ENCODE data around the gene RAD51B.
"Not testable (repeated sequence)": the region's sequence is repeated elsewhere in the genome, so short reads cannot be mapped to it uniquely, and the experiment has no call there.

Gene RAD51B

DNA sequence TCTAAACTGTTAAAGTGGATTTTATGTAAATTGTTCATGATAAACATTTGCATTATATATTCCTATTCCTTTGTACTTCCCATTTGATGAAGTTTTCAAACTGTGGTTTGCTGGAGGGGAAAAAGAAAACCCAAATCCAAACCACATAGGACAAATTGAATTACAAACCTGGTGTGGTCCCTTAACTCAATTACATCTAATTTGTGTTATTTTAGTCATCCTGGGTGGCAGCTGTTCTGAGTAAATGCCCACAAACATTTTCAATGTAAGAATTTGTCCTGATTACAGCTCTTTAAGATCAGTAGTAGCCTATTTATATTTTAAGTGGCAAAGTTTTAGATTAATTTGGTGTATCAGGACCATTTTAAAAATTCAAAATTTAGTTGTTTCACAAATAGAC lies 153.9 kb downstream of the RAD51B start:
- in situ Hi-C loops (cut with MboI; ENCODE audit: low sequenced_read_pairs) = no loop called here

- in situ Hi-C loops (cut with MboI; ENCODE audit: low sequenced_read_pairs) = no loop called here
Observed at GRCh38 chr14:67975470-67975869, 155.9 kb downstream of the RAD51B start.

DNA sequence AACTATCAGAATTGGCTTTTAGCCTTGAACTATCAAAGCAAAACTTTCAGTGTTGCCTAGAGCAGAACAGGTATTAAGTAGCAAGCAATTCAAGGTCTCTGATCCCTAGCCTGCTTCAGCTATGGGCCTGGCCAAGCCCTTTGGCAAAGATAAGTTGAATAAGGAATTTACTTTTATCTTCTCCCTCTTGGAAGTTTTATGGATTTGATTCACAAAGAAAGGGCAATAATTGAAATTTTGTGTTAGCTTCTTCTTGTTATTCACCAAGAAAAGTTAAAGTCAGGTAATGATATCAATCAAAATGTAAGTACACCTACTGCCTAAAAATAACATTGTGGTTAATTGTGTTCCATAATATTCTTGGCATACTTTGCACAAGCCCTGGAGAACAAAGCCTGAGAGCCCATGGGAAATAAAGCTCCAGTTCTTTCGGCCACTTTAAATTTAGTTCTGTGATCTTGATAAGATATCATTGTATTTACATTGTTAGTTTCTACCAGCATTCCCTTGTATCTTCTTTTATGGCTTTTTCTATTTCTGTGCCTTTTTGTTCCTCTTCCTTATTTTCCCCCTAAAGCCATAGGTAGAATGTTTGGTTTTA lies 158.0 kb downstream of the RAD51B start:
- in situ Hi-C loops (cut with MboI; ENCODE audit: low sequenced_read_pairs) = no loop called here

GRCh38 chr14:67978749-67979148 lies 159.2 kb downstream of the RAD51B start:
- in situ Hi-C loops (cut with MboI; ENCODE audit: low sequenced_read_pairs) = no loop called here

DNA sequence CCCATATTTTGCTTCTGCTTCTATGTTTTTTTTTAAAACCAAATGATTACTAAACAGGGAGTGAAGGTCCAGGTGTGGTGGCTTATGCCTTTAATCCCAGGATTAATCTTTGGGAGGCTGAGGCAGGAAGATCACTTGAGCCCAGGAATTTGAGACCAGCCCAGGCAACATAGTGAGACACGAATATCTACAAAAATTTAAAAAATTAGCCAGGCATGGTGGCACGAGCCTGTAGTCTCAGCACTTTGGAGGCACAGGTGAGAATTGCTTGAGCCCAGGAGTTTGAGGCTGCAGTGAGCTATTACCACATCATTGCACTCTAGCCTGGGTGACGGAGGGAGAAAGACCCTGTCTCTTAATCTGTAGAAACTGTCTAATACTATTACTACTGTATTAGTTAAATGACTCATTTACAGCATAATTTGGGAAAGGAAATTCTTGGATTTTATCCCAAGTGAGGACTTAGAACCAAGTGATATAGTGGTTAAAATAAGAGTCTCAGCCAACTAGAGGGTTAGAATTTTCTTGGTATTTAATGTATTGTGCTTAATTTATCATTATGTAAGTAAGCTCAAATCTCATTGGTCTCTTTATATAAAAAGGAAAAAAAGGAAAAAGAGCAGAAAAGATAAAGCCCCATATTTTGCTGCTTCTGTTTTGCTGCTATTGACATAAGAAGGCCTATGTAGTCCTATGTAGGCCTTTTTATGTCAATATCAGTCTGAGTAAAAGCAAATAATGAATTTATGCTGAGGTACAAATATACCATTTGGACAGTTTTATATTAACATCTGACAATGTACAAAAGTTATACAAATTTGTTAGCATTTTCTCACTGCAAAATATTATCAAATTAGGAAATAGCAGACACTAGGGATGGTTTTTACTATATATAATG lies 163.4 kb downstream of the RAD51B start:
- in situ Hi-C loops (cut with MboI; ENCODE audit: low sequenced_read_pairs) = no loop called here

GRCh38 chr14:67984274-67984673 lies 164.7 kb downstream of the RAD51B start:
- in situ Hi-C loops (cut with MboI; ENCODE audit: low sequenced_read_pairs) = no loop called here

- in situ Hi-C loops (cut with MboI; ENCODE audit: low sequenced_read_pairs) = no loop called here
Observed at GRCh38 chr14:67986131-67986841, 166.7 kb downstream of the RAD51B start.

DNA sequence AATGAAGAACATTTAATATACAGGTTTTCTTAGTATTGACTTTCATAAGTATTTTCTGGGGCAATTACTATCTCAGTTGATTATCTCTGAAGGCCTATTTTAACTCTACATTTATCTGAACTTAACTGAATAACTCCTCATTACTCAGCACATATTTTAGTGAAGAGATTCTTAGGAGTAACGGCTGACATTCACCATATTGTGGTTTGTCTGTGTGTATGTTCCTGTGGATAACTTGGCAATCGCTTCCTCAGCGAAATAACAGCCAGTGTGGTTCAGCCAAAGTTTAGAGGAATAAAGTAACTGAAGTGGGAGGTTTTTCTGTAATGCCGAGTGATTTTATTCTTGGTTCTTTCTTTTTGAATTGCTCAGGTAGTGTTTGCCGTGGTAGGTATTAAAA lies 168.0 kb downstream of the RAD51B start:
- in situ Hi-C loops (cut with MboI; ENCODE audit: low sequenced_read_pairs) = no loop called here

DNA sequence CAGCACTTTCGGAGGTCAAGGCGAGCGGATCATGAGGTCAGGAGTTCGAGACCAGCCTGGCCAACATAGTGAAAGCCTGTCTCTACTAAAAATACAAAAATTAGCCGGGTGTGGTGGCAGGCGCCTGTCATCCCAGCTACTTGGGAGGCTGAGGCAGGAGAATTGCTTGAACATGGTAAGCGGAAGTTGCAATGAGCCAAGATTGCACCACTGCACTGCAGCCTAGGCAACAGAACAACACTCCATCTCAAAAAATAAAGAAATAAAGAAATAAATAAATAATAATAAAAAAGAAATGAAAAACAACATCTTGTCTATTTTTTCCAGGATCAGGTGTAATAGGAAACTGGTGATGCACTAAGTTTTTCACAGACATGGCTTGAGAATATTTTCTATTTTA lies 168.6 kb downstream of the RAD51B start:
- in situ Hi-C loops (cut with MboI; ENCODE audit: low sequenced_read_pairs) = not testable (repeated sequence)

DNA sequence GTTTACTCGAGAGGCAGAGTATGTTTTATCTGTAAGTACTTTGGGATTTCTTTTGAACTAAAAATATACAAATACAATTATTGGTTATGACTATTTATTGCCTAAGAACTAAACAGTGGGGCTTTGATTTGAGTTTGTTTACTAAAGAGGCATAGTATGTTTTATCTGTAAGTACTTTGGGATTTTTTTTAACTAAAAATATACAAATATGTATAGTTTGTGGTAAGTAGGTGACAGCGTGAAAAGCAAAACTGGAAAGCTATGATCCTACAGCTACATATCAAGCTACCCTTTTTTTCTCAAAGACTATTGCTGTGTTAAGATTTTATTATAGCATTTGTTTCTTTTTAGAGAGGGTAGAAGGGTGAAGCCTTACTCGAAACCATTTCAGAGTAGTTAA lies 171.0 kb downstream of the RAD51B start:
- in situ Hi-C loops (cut with MboI; ENCODE audit: low sequenced_read_pairs) = no loop called here

- in situ Hi-C loops (cut with MboI; ENCODE audit: low sequenced_read_pairs) = no loop called here
Observed at GRCh38 chr14:67994531-67994930, 175.0 kb downstream of the RAD51B start.

DNA sequence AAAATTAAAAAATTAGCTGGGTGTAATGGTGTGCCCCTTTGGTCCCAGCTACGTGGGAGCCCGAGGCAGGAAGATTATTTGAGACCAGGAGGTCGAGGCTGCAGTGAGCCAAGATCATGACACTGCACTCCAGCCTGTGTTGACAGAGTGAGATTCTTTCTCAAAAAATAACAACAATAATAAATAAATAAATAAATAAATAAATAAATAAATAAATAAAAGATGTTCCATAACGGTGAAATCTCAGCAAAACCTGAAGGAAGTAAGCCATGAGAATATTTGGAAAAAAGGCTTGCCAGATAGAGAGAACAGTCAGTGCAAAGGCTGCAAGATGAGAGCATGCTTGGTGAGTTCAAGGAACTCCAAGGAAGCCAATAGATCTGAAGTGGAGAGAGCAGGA lies 176.7 kb downstream of the RAD51B start:
- in situ Hi-C loops (cut with MboI; ENCODE audit: low sequenced_read_pairs) = no loop called here

GRCh38 chr14:67998834-67999233 lies 179.3 kb downstream of the RAD51B start:
- in situ Hi-C loops (cut with MboI; ENCODE audit: low sequenced_read_pairs) = no loop called here

DNA sequence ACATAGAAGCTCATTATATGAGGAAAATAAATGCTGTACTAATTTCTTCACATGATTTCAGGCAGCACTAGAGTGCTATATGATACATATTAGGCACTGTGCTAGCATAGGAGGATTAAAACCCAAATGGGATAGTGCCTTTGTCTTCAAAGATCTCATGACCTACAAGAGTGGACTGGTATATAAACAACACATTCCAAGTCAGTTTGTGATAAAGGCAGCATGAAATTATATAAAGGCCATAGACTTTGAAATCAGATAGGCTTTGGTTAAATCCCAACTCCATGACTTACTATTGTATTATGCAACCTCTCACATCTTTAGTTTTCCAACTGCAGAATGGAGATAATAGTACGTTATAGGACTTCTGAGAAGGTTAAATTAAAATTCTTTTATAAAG lies 179.7 kb downstream of the RAD51B start:
- in situ Hi-C loops (cut with MboI; ENCODE audit: low sequenced_read_pairs) = no loop called here

- in situ Hi-C loops (cut with MboI; ENCODE audit: low sequenced_read_pairs) = no loop called here
Observed at GRCh38 chr14:67999705-68000384, 180.3 kb downstream of the RAD51B start.

DNA sequence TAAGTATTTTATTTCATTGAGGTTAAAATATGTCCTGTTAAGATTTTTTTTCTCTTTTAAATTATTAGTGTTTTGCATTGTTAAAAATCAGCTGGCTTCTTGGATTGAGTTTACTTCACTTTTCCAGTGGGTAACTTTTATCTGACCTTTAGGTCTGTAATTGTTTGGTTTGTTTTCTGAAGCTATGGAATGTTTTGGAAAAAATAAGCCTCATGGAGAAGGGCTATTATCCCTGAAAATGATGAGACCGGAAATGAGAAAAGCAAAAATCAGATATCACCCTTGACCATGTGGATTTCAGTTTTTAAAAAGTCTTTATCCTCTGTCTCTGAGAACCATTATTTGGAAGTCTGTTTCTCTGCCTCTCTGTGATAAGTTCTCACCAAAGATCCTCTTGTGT lies 180.9 kb downstream of the RAD51B start:
- in situ Hi-C loops (cut with MboI; ENCODE audit: low sequenced_read_pairs) = no loop called here

GRCh38 chr14:68008491-68008890 lies 188.9 kb downstream of the RAD51B start:
- in situ Hi-C loops (cut with MboI; ENCODE audit: low sequenced_read_pairs) = no loop called here

GRCh38 chr14:68011406-68012028 lies 191.9 kb downstream of the RAD51B start:
- in situ Hi-C loops (cut with MboI; ENCODE audit: low sequenced_read_pairs) = no loop called here

DNA sequence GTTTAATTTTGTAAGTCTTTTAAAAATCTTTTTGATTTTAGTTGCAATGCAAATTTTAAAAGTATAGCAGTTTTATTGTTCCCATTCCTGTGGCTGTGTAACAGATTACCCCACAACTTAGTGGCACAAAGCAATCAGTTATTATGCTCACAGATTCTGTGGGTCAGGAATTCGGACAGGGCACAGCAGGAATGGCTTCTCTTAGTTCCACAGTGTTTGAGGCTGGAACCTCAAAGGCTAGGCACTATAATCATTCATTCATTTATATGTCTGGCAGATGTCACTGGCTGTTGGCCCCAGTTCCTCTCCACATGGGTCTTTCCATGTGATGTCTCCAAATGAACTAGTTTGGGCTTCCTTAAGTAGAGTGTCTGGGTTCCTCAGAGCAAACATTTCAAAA lies 193.3 kb downstream of the RAD51B start:
- in situ Hi-C loops (cut with MboI; ENCODE audit: low sequenced_read_pairs) = no loop called here

- in situ Hi-C loops (cut with MboI; ENCODE audit: low sequenced_read_pairs) = no loop called here
Observed at GRCh38 chr14:68013326-68013725, 193.7 kb downstream of the RAD51B start.

- in situ Hi-C loops (cut with MboI; ENCODE audit: low sequenced_read_pairs) = no loop called here
Observed at GRCh38 chr14:68014771-68015170, 195.2 kb downstream of the RAD51B start.
